ENCODE results near the gene RPS6KA2.

Gene RPS6KA2

GRCh38 chr6:166498661-166499349 is 128.2 kb downstream of the RPS6KA2 start:
- H3K79me2 ChIP-seq (ENCODE audit: control insufficient read depth, insufficient read depth, low read length, poor library complexity), result no peaks in the 10 kb centered on the region
- no peak overlapping the region for H2BK12ac ChIP-seq (ENCODE audit: low read length)
- H2BK120ac ChIP-seq (ENCODE audit: insufficient read depth, low read length, poor library complexity), result no peak overlapping the region
- WGBS (ENCODE audit: extremely low coverage, insufficient coverage, insufficient read length), result no CpG with 5 or more reads among the region's 23 CpGs
- H4K12ac ChIP-seq (ENCODE audit: low read depth, low read length), result no peak overlapping the region
- no peak overlapping the region for H3K4ac ChIP-seq (ENCODE audit: low read depth, low read length)
- no peak overlapping the region for H3K9ac ChIP-seq (ENCODE audit: low read length)
- no peak overlapping the region for H4K8ac ChIP-seq (ENCODE audit: low read depth, low read length)
- no peak overlapping the region for H3K14ac ChIP-seq (ENCODE audit: low read length)
- no peak overlapping the region for H3K4me3 ChIP-seq (ENCODE audit: low read depth, low read length)
- no peak overlapping the region for H3K23ac ChIP-seq (ENCODE audit: low read length)
- no peak overlapping the region for H2AK5ac ChIP-seq (ENCODE audit: low read length)
- peaks cover 11 to 25% of the 10 kb centered on the region in 2 experiments for H3K36me3 ChIP-seq (ENCODE audit: control insufficient read depth in 1 of 2, insufficient read depth in 2 of 2, low read length in 2 of 2)
- no peak overlapping the region for H3K27ac ChIP-seq (ENCODE audit: low read depth, low read length)
- no peaks in the 10 kb centered on the region for H3K9me3 ChIP-seq (ENCODE audit: insufficient read depth, low read depth, low read length)
- peaks cover 3 to 9% of the 10 kb centered on the region in 2 experiments for H3K4me1 ChIP-seq (ENCODE audit: control insufficient read depth in 1 of 2, insufficient read depth in 2 of 2, low read length in 2 of 2)
- DNase-seq, result no peak
- no peak overlapping the region for H3K18ac ChIP-seq (ENCODE audit: low read length)
- peaks cover 3% of the 10 kb centered on the region for H3K79me1 ChIP-seq (ENCODE audit: low read length)
- H3K27me3 ChIP-seq (ENCODE audit: insufficient read depth, low read length), result no peaks in the 10 kb centered on the region
- no peak overlapping the region for H3K4me2 ChIP-seq (ENCODE audit: low read length)
- H4K91ac ChIP-seq (ENCODE audit: low read depth, low read length), result no peak overlapping the region
- no peak overlapping the region for H2AFZ ChIP-seq (ENCODE audit: insufficient read depth, low read length, poor library complexity)
- H2BK5ac ChIP-seq (ENCODE audit: low read depth, low read length, poor library complexity), result no peak overlapping the region

DNA sequence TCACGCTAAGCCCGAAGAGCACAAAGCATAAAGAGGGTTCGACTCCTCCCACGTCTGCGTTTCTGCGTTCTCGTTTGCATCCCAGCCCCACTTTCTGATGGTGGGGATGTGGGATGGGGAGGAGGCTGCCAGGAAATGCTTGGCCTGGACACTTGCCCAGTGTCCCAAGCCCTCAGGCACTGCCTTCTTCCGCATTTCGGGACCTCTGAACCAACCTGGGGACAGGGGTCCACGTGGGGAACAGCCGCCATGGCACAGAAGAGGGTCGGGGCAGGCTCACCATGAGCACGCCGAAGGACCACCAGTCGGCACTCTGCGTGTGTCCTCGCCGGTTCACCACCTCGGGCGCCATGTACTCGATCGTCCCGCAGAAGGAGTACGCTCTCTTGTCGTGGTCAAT is 128.8 kb downstream of the RPS6KA2 start:
- H2BK120ac ChIP-seq (ENCODE audit: insufficient read depth, low read length, poor library complexity), result no peak overlapping the region
- no peak overlapping the region for H4K91ac ChIP-seq (ENCODE audit: low read depth, low read length)
- H3K4me2 ChIP-seq (ENCODE audit: low read length), result no peak overlapping the region
- H2BK5ac ChIP-seq (ENCODE audit: low read depth, low read length, poor library complexity), result no peak overlapping the region
- no peak overlapping the region for H3K4me3 ChIP-seq (ENCODE audit: low read depth, low read length)
- no peaks in the 10 kb centered on the region for H3K9me3 ChIP-seq (ENCODE audit: insufficient read depth, low read depth, low read length)
- peaks cover 3 to 9% of the 10 kb centered on the region in 2 experiments for H3K4me1 ChIP-seq (ENCODE audit: control insufficient read depth in 1 of 2, insufficient read depth in 2 of 2, low read length in 2 of 2)
- no peak overlapping the region for H4K12ac ChIP-seq (ENCODE audit: low read depth, low read length)
- peaks cover 11 to 22% of the 10 kb centered on the region in 2 experiments for H3K36me3 ChIP-seq (ENCODE audit: control insufficient read depth in 1 of 2, insufficient read depth in 2 of 2, low read length in 2 of 2)
- no peaks in the 10 kb centered on the region for H3K79me2 ChIP-seq (ENCODE audit: control insufficient read depth, insufficient read depth, low read length, poor library complexity)
- no peak overlapping the region for H2AFZ ChIP-seq (ENCODE audit: insufficient read depth, low read length, poor library complexity)
- no peak overlapping the region for H2AK5ac ChIP-seq (ENCODE audit: low read length)
- no peak overlapping the region for H3K27ac ChIP-seq (ENCODE audit: low read depth, low read length)
- DNase-seq, result no peak
- H3K23ac ChIP-seq (ENCODE audit: low read length), result no peak overlapping the region
- H3K27me3 ChIP-seq (ENCODE audit: insufficient read depth, low read length), result no peaks in the 10 kb centered on the region
- WGBS (ENCODE audit: extremely low coverage, insufficient coverage, insufficient read length), result no CpG with 5 or more reads among the region's 25 CpGs
- no peak overlapping the region for H3K9ac ChIP-seq (ENCODE audit: low read length)
- no peak overlapping the region for H4K8ac ChIP-seq (ENCODE audit: low read depth, low read length)
- peaks cover 3% of the 10 kb centered on the region for H3K79me1 ChIP-seq (ENCODE audit: low read length)
- no peak overlapping the region for H3K4ac ChIP-seq (ENCODE audit: low read depth, low read length)
- no peak overlapping the region for H2BK12ac ChIP-seq (ENCODE audit: low read length)
- no peak overlapping the region for H3K18ac ChIP-seq (ENCODE audit: low read length)
- H3K14ac ChIP-seq (ENCODE audit: low read length), result no peak overlapping the region

DNA sequence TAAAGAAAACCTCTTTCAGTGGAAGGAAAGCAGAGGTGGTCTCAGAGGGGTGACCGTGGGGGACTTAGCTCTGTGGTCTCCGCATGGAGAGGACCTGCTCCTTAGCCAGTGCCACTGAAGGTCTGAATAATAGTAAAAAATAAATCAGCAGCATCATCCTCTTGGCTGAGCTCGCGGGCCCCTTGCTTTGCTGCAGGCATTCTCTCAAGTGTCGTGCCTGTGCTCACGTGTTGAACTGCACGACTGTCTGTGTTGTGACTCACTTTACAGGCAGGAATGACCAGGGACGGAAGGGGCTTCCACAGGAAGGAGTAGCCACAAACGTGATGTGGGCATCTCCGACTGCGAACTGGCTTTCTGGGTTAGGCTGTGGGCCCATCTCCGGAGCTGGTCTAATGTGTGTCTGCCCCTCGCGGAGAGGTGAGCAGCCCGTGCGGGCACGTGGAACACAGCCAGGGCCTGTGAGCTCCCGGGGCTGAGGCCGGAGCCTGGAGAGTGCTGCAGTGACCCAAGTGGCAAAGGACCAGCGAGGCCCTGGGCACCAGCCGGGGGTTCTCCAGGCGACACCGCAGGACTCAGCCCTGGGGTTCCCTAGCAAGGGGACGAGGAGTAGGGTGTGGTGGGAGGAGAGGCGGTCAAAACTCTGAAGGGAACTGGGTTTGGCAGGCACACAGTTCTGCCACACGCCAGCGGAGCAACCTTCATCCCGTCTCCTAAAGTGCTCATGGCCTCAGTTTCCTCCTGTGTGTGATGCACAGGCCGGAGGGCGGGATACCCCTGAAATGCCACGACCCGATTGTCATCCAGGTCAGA is 129.8 kb downstream of the RPS6KA2 start:
- Histone ChIP-seq H4K8ac (ENCODE audit: low read depth, low read length) (no peak overlapping the region), H2BK12ac (ENCODE audit: low read length) (no peak overlapping the region), H2BK120ac (ENCODE audit: insufficient read depth, low read length, poor library complexity) (no peak overlapping the region), H2AK5ac (ENCODE audit: low read length) (no peak overlapping the region), H3K4me2 (ENCODE audit: low read length) (no peak overlapping the region), H3K9me3 (ENCODE audit: insufficient read depth, low read depth, low read length) (no peaks in the 10 kb centered on the region), H3K4me1 (ENCODE audit: control insufficient read depth in 1 of 2, insufficient read depth in 2 of 2, low read length in 2 of 2) (peaks cover 3 to 9% of the 10 kb centered on the region in 2 experiments), H2BK5ac (ENCODE audit: low read depth, low read length, poor library complexity) (no peak overlapping the region), H3K23ac (ENCODE audit: low read length) (no peak overlapping the region), H3K18ac (ENCODE audit: low read length) (no peak overlapping the region), H3K36me3 (ENCODE audit: control insufficient read depth in 1 of 2, insufficient read depth in 2 of 2, low read length in 2 of 2) (peaks cover 11 to 20% of the 10 kb centered on the region in 2 experiments), H3K27me3 (ENCODE audit: insufficient read depth, low read length) (no peaks in the 10 kb centered on the region), H3K9ac (ENCODE audit: low read length) (no peak overlapping the region), H4K91ac (ENCODE audit: low read depth, low read length) (peak overlapping the region; percentile 21), H3K79me2 (ENCODE audit: control insufficient read depth, insufficient read depth, low read length, poor library complexity) (no peaks in the 10 kb centered on the region), H3K4me3 (ENCODE audit: low read depth, low read length) (no peak overlapping the region), H3K27ac (ENCODE audit: low read depth, low read length) (no peak overlapping the region), H3K14ac (ENCODE audit: low read length) (no peak overlapping the region), H4K12ac (ENCODE audit: low read depth, low read length) (no peak overlapping the region), H2AFZ (ENCODE audit: insufficient read depth, low read length, poor library complexity) (no peak overlapping the region), H3K79me1 (ENCODE audit: low read length) (peaks cover 3% of the 10 kb centered on the region), H3K4ac (ENCODE audit: low read depth, low read length) (no peak overlapping the region)
- peak; percentile 9 to 18 for DNase-seq
- WGBS (ENCODE audit: extremely low coverage, insufficient coverage, insufficient read length), result no CpG with 5 or more reads among the region's 32 CpGs

- H2AFZ ChIP-seq (ENCODE audit: insufficient read depth, low read length, poor library complexity), result no peak overlapping the region
- no peak overlapping the region for H4K8ac ChIP-seq (ENCODE audit: low read depth, low read length)
- no peak overlapping the region for H4K12ac ChIP-seq (ENCODE audit: low read depth, low read length)
- H3K27me3 ChIP-seq (ENCODE audit: insufficient read depth, low read length), result no peaks in the 10 kb centered on the region
- no peaks in the 10 kb centered on the region for H3K9me3 ChIP-seq (ENCODE audit: insufficient read depth, low read depth, low read length)
- no CpG with 5 or more reads among the region's 2 CpGs for WGBS (ENCODE audit: extremely low coverage, insufficient coverage, insufficient read length)
- no peak overlapping the region for H3K9ac ChIP-seq (ENCODE audit: low read length)
- peaks cover 3% of the 10 kb centered on the region for H3K79me1 ChIP-seq (ENCODE audit: low read length)
- no peak overlapping the region for H2AK5ac ChIP-seq (ENCODE audit: low read length)
- H3K4ac ChIP-seq (ENCODE audit: low read depth, low read length), result no peak overlapping the region
- H3K79me2 ChIP-seq (ENCODE audit: control insufficient read depth, insufficient read depth, low read length, poor library complexity), result no peaks in the 10 kb centered on the region
- DNase-seq, result no peak
- peaks cover 3 to 9% of the 10 kb centered on the region in 2 experiments for H3K4me1 ChIP-seq (ENCODE audit: control insufficient read depth in 1 of 2, insufficient read depth in 2 of 2, low read length in 2 of 2)
- H2BK12ac ChIP-seq (ENCODE audit: low read length), result no peak overlapping the region
- no peak overlapping the region for H4K91ac ChIP-seq (ENCODE audit: low read depth, low read length)
- peaks cover 11 to 20% of the 10 kb centered on the region in 2 experiments for H3K36me3 ChIP-seq (ENCODE audit: control insufficient read depth in 1 of 2, insufficient read depth in 2 of 2, low read length in 2 of 2)
- H3K14ac ChIP-seq (ENCODE audit: low read length), result no peak overlapping the region
- no peak overlapping the region for H3K4me3 ChIP-seq (ENCODE audit: low read depth, low read length)
- no peak overlapping the region for H3K4me2 ChIP-seq (ENCODE audit: low read length)
- H3K23ac ChIP-seq (ENCODE audit: low read length), result no peak overlapping the region
- H3K27ac ChIP-seq (ENCODE audit: low read depth, low read length), result no peak overlapping the region
- H2BK120ac ChIP-seq (ENCODE audit: insufficient read depth, low read length, poor library complexity), result no peak overlapping the region
- H3K18ac ChIP-seq (ENCODE audit: low read length), result no peak overlapping the region
- no peak overlapping the region for H2BK5ac ChIP-seq (ENCODE audit: low read depth, low read length, poor library complexity)
Observed at GRCh38 chr6:166496460-166496859, 130.6 kb downstream of the RPS6KA2 start.
